Activated naive CD8-positive, alpha-beta T cell treated with anti-CD3 and anti-CD28 coated beads for 36 hours (primary cell): Measurements from ENCODE around the gene AGRN. TPM values are rescaled to one million over a fixed set of nuclear protein-coding genes. Genes with fewer than 3 reads are reported as not detected.

Experiments
- DNase-seq: peaks from one replicate; pipeline ENCODE4 v3.0.0; 2021
- H3K27ac Mint-ChIP-seq: one replicate; pipeline ENCODE4 v1.8.0; 2022; ENCODE audit warnings: mild to moderate bottlenecking, moderate library complexity, mixed read lengths
- H3K27me3 Mint-ChIP-seq: one replicate; pipeline ENCODE4 v1.8.0; 2022; ENCODE audit warnings: mild to moderate bottlenecking, mixed read lengths
- H3K36me3 Mint-ChIP-seq: one replicate; pipeline ENCODE4 v1.8.0; 2021; ENCODE audit warnings: mild to moderate bottlenecking, mixed read lengths
- H3K4me1 Mint-ChIP-seq: one replicate; pipeline ENCODE4 v1.8.0; 2021; ENCODE audit warnings: mixed read lengths
- H3K4me3 Mint-ChIP-seq: one replicate; pipeline ENCODE4 v1.8.0; 2022; ENCODE audit warnings: mild to moderate bottlenecking, moderate library complexity, mixed read lengths
- H3K9me3 Mint-ChIP-seq: one replicate; pipeline ENCODE4 v1.8.0; 2022; ENCODE audit warnings: mixed read lengths
- total RNA-seq, 2 experiments: library from RNA; stranded (reverse); gene quantifications; one replicate each; pipeline ENCODE4 v1.2.3, GENCODE V29; 2021

AGRN gene
- total RNA-seq, 2 experiments from 2014 or later, result 30.4 to 30.5 TPM

GRCh38 chr1:1043411-1043810 is 23.5 kb downstream of the AGRN start:
- DNase-seq, result no peak
- Mint-ChIP-seq H3K4me1 (peaks cover 15% of the 10 kb centered on the region), H3K36me3 (peaks cover 4% of the 10 kb centered on the region), H3K9me3 (no peaks in the 10 kb centered on the region), H3K27ac (no peak overlapping the region), H3K27me3 (peaks cover 13% of the 10 kb centered on the region), H3K4me3 (no peak overlapping the region)

- H3K9me3 Mint-ChIP-seq, result no peaks in the 10 kb centered on the region
- H3K4me1 Mint-ChIP-seq, result peaks cover 11% of the 10 kb centered on the region
- H3K27ac Mint-ChIP-seq, result no peak overlapping the region
- peaks cover 4% of the 10 kb centered on the region for H3K36me3 Mint-ChIP-seq
- H3K4me3 Mint-ChIP-seq, result no peak overlapping the region
- peaks cover 8% of the 10 kb centered on the region for H3K27me3 Mint-ChIP-seq
- no peak for DNase-seq
These were observed 24.0 kb downstream of the AGRN start for GRCh38 chr1:1043921-1044320.

- no peak overlapping the region for H3K27ac Mint-ChIP-seq
- peaks cover 3% of the 10 kb centered on the region for H3K27me3 Mint-ChIP-seq
- H3K4me3 Mint-ChIP-seq, result no peak overlapping the region
- no peak for DNase-seq
- H3K36me3 Mint-ChIP-seq, result peaks cover 4% of the 10 kb centered on the region
- peaks cover 4% of the 10 kb centered on the region for H3K4me1 Mint-ChIP-seq
- no peaks in the 10 kb centered on the region for H3K9me3 Mint-ChIP-seq
These were observed 24.6 kb downstream of the AGRN start for GRCh38 chr1:1044455-1045078.

GRCh38 chr1:1045129-1045528 is 25.2 kb downstream of the AGRN start:
- Mint-ChIP-seq H3K27ac (no peak overlapping the region), H3K4me1 (peaks cover under 1% of the 10 kb centered on the region), H3K27me3 (no peaks in the 10 kb centered on the region), H3K9me3 (no peaks in the 10 kb centered on the region), H3K4me3 (no peak overlapping the region), H3K36me3 (peaks cover 4% of the 10 kb centered on the region)
- no peak for DNase-seq

- no peak overlapping the region for H3K27ac Mint-ChIP-seq
- H3K9me3 Mint-ChIP-seq, result no peaks in the 10 kb centered on the region
- H3K4me3 Mint-ChIP-seq, result no peak overlapping the region
- no peak for DNase-seq
- H3K4me1 Mint-ChIP-seq, result no peaks in the 10 kb centered on the region
- peaks cover 4% of the 10 kb centered on the region for H3K36me3 Mint-ChIP-seq
- H3K27me3 Mint-ChIP-seq, result no peaks in the 10 kb centered on the region
These were observed 26.3 kb downstream of the AGRN start for GRCh38 chr1:1046243-1046642.

- Mint-ChIP-seq H3K4me3 (no peak overlapping the region), H3K36me3 (peaks cover 4% of the 10 kb centered on the region), H3K27me3 (no peaks in the 10 kb centered on the region), H3K27ac (no peak overlapping the region), H3K4me1 (no peaks in the 10 kb centered on the region), H3K9me3 (no peaks in the 10 kb centered on the region)
- no peak for DNase-seq
These were observed 26.8 kb downstream of the AGRN start for GRCh38 chr1:1046767-1047166.

GRCh38 chr1:1047407-1047806 is 27.5 kb downstream of the AGRN start:
- Mint-ChIP-seq H3K27ac (no peak overlapping the region), H3K36me3 (peaks cover 7% of the 10 kb centered on the region), H3K4me3 (no peak overlapping the region), H3K4me1 (no peaks in the 10 kb centered on the region), H3K9me3 (no peaks in the 10 kb centered on the region), H3K27me3 (no peaks in the 10 kb centered on the region)
- DNase-seq, result no peak

GRCh38 chr1:1047963-1048362 is 28.0 kb downstream of the AGRN start:
- DNase-seq, result no peak
- no peak overlapping the region for H3K27ac Mint-ChIP-seq
- peaks cover 7% of the 10 kb centered on the region for H3K36me3 Mint-ChIP-seq
- H3K4me3 Mint-ChIP-seq, result no peak overlapping the region
- no peaks in the 10 kb centered on the region for H3K27me3 Mint-ChIP-seq
- H3K9me3 Mint-ChIP-seq, result no peaks in the 10 kb centered on the region
- H3K4me1 Mint-ChIP-seq, result no peaks in the 10 kb centered on the region

- H3K9me3 Mint-ChIP-seq, result no peaks in the 10 kb centered on the region
These were observed 28.8 kb downstream of the AGRN start for GRCh38 chr1:1048765-1049164.

GRCh38 chr1:1049318-1050165 is 29.6 kb downstream of the AGRN start:
- DNase-seq, result no peak
- Mint-ChIP-seq H3K4me1 (no peaks in the 10 kb centered on the region), H3K27me3 (no peaks in the 10 kb centered on the region), H3K9me3 (no peaks in the 10 kb centered on the region), H3K27ac (no peak overlapping the region), H3K4me3 (no peak overlapping the region), H3K36me3 (peaks cover 4% of the 10 kb centered on the region)

More at GRCh38 chr1:1048765-1049164, 28.8 kb downstream of the AGRN start:
- no peak for DNase-seq
- H3K4me1 Mint-ChIP-seq, result no peaks in the 10 kb centered on the region
- H3K27me3 Mint-ChIP-seq, result no peaks in the 10 kb centered on the region
- peaks cover 4% of the 10 kb centered on the region for H3K36me3 Mint-ChIP-seq
- no peak overlapping the region for H3K27ac Mint-ChIP-seq
- H3K4me3 Mint-ChIP-seq, result no peak overlapping the region

- no peaks in the 10 kb centered on the region for H3K9me3 Mint-ChIP-seq
- no peak overlapping the region for H3K27ac Mint-ChIP-seq
- peaks cover 4% of the 10 kb centered on the region for H3K36me3 Mint-ChIP-seq
- H3K4me1 Mint-ChIP-seq, result no peaks in the 10 kb centered on the region
- H3K4me3 Mint-ChIP-seq, result no peak overlapping the region
- H3K27me3 Mint-ChIP-seq, result no peaks in the 10 kb centered on the region
- no peak for DNase-seq
These were observed 30.7 kb downstream of the AGRN start for GRCh38 chr1:1050577-1051052.

GRCh38 chr1:1051127-1051810 is 31.3 kb downstream of the AGRN start:
- Mint-ChIP-seq H3K4me1 (peaks cover 2% of the 10 kb centered on the region), H3K9me3 (no peaks in the 10 kb centered on the region), H3K4me3 (no peak overlapping the region), H3K36me3 (peaks cover 4% of the 10 kb centered on the region), H3K27me3 (no peaks in the 10 kb centered on the region), H3K27ac (no peak overlapping the region)
- DNase-seq, result no peak

- no peaks in the 10 kb centered on the region for H3K9me3 Mint-ChIP-seq
- H3K4me1 Mint-ChIP-seq, result peaks cover 2% of the 10 kb centered on the region
- peaks cover 4% of the 10 kb centered on the region for H3K36me3 Mint-ChIP-seq
- H3K27ac Mint-ChIP-seq, result no peak overlapping the region
- DNase-seq, result no peak
- no peaks in the 10 kb centered on the region for H3K27me3 Mint-ChIP-seq
- no peak overlapping the region for H3K4me3 Mint-ChIP-seq
These were observed 32.3 kb downstream of the AGRN start for GRCh38 chr1:1052003-1052840.

GRCh38 chr1:1053022-1053421 is 33.1 kb downstream of the AGRN start:
- H3K27me3 Mint-ChIP-seq, result peaks cover 8% of the 10 kb centered on the region
- H3K4me3 Mint-ChIP-seq, result no peak overlapping the region
- no peak for DNase-seq
- no peak overlapping the region for H3K27ac Mint-ChIP-seq
- peaks cover 4% of the 10 kb centered on the region for H3K36me3 Mint-ChIP-seq
- no peaks in the 10 kb centered on the region for H3K9me3 Mint-ChIP-seq
- H3K4me1 Mint-ChIP-seq, result peaks cover 2% of the 10 kb centered on the region
